ENCODE results near the gene TST. TPM values are rescaled to one million over a fixed set of nuclear protein-coding genes. Genes with fewer than 3 reads are reported as not detected.

Gene TST
- total and polyA plus RNA-seq, 7 donors = 29.1 to 1,038 (median 31.4) TPM

Small RNA genes lying within 50 kb of the gene (small RNA-seq; reads per million reads assigned to genes)
- 0 reads per million in 3 donors for gene RF00019

Other genes with a start within 250 kb of the TST start
- 10 to 100 TPM; 15.9 to 27.7 (median 25.1) TPM for gene IFT27, start 243.3 kb downstream of the TST start, total RNA-seq
- gene IFT27, start 243.3 kb downstream of the TST start, polyA plus RNA-seq = 10 to 100 TPM; 15.0 to 27.9 (median 17.8) TPM
- gene PVALB, start 202.4 kb downstream of the TST start, total RNA-seq = not detected
- gene PVALB, start 202.4 kb downstream of the TST start, polyA plus RNA-seq = not detected
- 10 to 100 TPM; 13.5 to 19.3 (median 14.8) TPM for gene NCF4, start 158.4 kb downstream of the TST start, total RNA-seq
- 10 to 100 TPM; 25.2 to 35.8 (median 28.0) TPM for gene NCF4, start 158.4 kb downstream of the TST start, polyA plus RNA-seq
- 1 to 10 TPM; 3.0 to 5.0 (median 3.9) TPM for gene CSF2RB, start 105.8 kb downstream of the TST start, total RNA-seq
- gene CSF2RB, start 105.8 kb downstream of the TST start, polyA plus RNA-seq = 10 to 100 TPM in 1 of 3 donors, 1 to 10 TPM in 1, under 1 TPM in 1; 0.60 to 11.4 (median 3.7) TPM
- 100 to 1,000 TPM in 3 of 4 donors, 10 to 100 TPM in 1; 94.2 to 143 (median 111) TPM for gene MPST, start 295 bp upstream of the TST start, total RNA-seq
- gene MPST, start 295 bp upstream of the TST start, polyA plus RNA-seq = 100 to 1,000 TPM; 241 to 340 (median 304) TPM
- gene KCTD17, start 32.3 kb upstream of the TST start, total RNA-seq = 10 to 100 TPM; 17.8 to 49.0 (median 24.0) TPM
- gene KCTD17, start 32.3 kb upstream of the TST start, polyA plus RNA-seq = 10 to 100 TPM; 23.4 to 55.5 (median 48.4) TPM
- not detected for gene TMPRSS6, start 90.3 kb upstream of the TST start, total RNA-seq
- gene TMPRSS6, start 90.3 kb upstream of the TST start, polyA plus RNA-seq = 1 to 10 TPM in 1 of 3 donors, under 1 TPM in 1, not detected in 1; 0.79 to 1.8 TPM
- under 1 TPM in 3 of 4 donors, not detected in 1; under 0.01 to 0.33 (median 0.14) TPM for gene IL2RB, start 130.5 kb upstream of the TST start, total RNA-seq
- gene IL2RB, start 130.5 kb upstream of the TST start, polyA plus RNA-seq = 1 to 10 TPM in 1 of 3 donors, under 1 TPM in 2; under 0.01 to 9.7 (median 0.46) TPM
- gene C1QTNF6, start 168.8 kb upstream of the TST start, total RNA-seq = 1 to 10 TPM; 1.1 to 5.5 (median 1.6) TPM
- 10 to 100 TPM in 1 of 3 donors, 1 to 10 TPM in 2; 1.8 to 12.1 (median 1.8) TPM for gene C1QTNF6, start 168.8 kb upstream of the TST start, polyA plus RNA-seq
- under 1 TPM in 1 of 4 donors, not detected in 3; 0.36 TPM for gene SSTR3, start 193.0 kb upstream of the TST start, total RNA-seq
- gene SSTR3, start 193.0 kb upstream of the TST start, polyA plus RNA-seq = 1 to 10 TPM in 1 of 3 donors, not detected in 2; 1.7 TPM
- 1 to 10 TPM; 3.0 to 8.0 (median 5.0) TPM for gene RAC2, start 224.8 kb upstream of the TST start, total RNA-seq
- gene RAC2, start 224.8 kb upstream of the TST start, polyA plus RNA-seq = 100 to 1,000 TPM in 1 of 3 donors, 10 to 100 TPM in 2; 14.8 to 138 (median 17.4) TPM